Coronary artery (tissue), 2 donors: ENCODE results near the gene LST1.

Experiments used
- DNase-seq: peaks from one replicate; pipeline ENCODE4 v3.0.0-alpha.2; 2017; ENCODE audit warnings: low spot score
- H3K27ac ChIP-seq, 2 donors: fragments of 200-600 bp; sonication (generic); one replicate each; pipeline ENCODE4 v1.5.1; 2016 to 2019
- H3K4me3 ChIP-seq: fragments of 200-600 bp; sonication (generic); 2 replicates; pipeline ENCODE4 v1.5.1; 2016; ENCODE audit warnings: mild to moderate bottlenecking, moderate library complexity
- CTCF ChIP-seq: fragments of 200-600 bp; sonication (generic); IDR thresholded peaks from one replicate; pipeline ENCODE4 v1.5.1; 2019; ENCODE audit warnings: antibody characterized with exemption

LST1 gene

GRCh38 chr6:31586008-31586407 is at the start of gene LST1:
Gene LST1, plus strand, starts transcription at chr6:31586277. Its CDS starts 1,023 bp downstream, at chr6:31587300.
- Histone ChIP-seq H3K27ac (peak within 1 kb of the TSS in 1 of 2 donors; percentile 63), H3K4me3 (no peak within 1 kb of the TSS)
- no peak for TF ChIP-seq CTCF
- DNase-seq: no peak

GRCh38 chr6:31538805-31539400 is 47.2 kb upstream of the LST1 start:
- Histone ChIP-seq H3K27ac (no peak overlapping the region), H3K4me3 (peak overlapping the region; percentile 68)
- DNase-seq: no peak
- no peak for TF ChIP-seq CTCF

DNA sequence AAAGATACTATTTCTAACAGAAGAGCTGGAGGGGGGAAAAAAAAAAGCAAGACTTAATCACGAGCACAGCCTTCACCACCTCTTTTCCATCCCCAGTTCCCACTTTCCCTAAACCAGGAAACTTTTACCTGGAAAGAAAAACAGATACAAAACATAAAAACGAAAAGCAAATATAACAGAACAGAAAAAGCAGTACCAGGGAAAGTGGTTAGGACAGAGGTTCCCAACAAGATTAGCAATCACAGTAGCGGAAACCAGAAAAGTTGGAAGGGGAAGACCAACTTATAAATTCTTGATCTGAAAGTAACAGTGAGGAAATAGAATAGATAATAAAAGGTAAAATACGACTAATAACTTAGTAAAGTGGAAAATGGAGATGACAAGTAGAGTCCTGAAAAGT is 45.4 kb upstream of the LST1 start:
- no peak for TF ChIP-seq CTCF
- H3K27ac ChIP-seq: peak overlapping the region; percentile 91 to 96
- peak overlapping the region; percentile 68 for H3K4me3 ChIP-seq
- no peak for DNase-seq

- H3K27ac ChIP-seq: peak overlapping the region; percentile 91 to 96
- TF ChIP-seq CTCF: no peak
- H3K4me3 ChIP-seq: peak overlapping the region; percentile 68
- no peak for DNase-seq
These were observed 44.9 kb upstream of the LST1 start for GRCh38 chr6:31541059-31541657.

DNA sequence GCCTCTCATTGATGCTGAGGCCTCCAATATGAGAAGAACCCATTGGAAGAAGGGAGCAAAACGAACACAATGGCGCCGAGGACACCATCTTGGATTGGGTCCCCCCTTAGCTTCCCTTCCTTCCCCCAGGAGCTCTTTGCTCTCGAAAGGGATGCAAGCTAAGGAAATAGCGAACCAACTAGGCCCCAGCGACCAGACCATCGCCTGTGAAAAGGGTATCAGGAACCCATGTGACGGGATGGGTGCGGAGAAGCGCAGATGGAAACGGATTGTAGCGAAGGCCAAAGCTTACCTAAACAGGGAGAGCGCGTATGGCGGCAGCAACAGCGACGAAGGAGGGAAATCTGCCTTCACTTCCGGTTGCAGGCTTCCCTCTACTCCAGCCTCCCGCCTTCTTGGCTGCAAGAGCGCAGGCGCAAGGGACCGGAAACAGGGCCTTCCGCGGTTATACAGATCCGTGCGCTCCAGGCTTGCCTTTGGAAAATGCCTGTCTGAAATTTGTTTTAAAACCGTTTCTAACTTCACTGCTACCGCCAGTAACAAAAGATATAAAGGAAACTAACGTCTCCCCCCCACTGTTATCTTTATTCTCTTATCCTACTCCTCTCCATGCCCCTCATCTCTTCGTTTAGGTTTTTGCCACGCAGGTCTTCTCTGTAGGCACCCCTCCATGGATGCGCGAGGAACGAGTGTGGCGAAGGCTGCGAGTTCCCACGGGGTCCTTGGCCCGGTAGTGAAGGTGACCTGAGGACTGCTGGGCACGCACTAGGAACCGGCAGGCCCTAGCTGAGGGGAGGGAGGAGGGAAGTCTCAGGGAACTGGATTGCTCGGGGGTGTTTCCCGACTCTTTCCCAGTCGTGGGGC is 44.2 kb upstream of the LST1 start, which contains the start of gene DDX39B:
DDX39B (minus strand) TSS at position 346 of the 864 bp plus-strand sequence. CDS start 1,471 bp downstream, outside the sequence.
- no peak for TF ChIP-seq CTCF
- Histone ChIP-seq H3K27ac (peak within 1 kb of the TSS; percentile 91 to 96), H3K4me3 (peak within 1 kb of the TSS; percentile 68)
- DNase-seq: peak; percentile 96

GRCh38 chr6:31543639-31544038 is 42.4 kb upstream of the LST1 start:
- no peak for DNase-seq
- Histone ChIP-seq H3K27ac (no peak overlapping the region), H3K4me3 (no peak overlapping the region)
- no peak for TF ChIP-seq CTCF
